H4 (cell line): ENCODE measurements around the gene NME8. TPM values are rescaled to one million over a fixed set of nuclear protein-coding genes. Genes with fewer than 3 reads are reported as not detected.
A peak's percentile ranks its signal among the peaks of the same experiment; 100 is the strongest.

Experiments
- DNase-seq: peaks from one replicate; pipeline ENCODE4 v3.0.0-alpha.2; 2015; ENCODE audit warnings: low spot score
- total RNA-seq: library from RNA; depleted of rRNA; stranded (reverse); fragments of >200 nt; shearing (Covaris generic); gene quantifications from 2 replicates; pipeline ENCODE4 v1.2.3, GENCODE V29; 2014; rRNA removed

The NME8 gene
- total RNA-seq, 1 experiment from 2014 or later = not detected

DNA sequence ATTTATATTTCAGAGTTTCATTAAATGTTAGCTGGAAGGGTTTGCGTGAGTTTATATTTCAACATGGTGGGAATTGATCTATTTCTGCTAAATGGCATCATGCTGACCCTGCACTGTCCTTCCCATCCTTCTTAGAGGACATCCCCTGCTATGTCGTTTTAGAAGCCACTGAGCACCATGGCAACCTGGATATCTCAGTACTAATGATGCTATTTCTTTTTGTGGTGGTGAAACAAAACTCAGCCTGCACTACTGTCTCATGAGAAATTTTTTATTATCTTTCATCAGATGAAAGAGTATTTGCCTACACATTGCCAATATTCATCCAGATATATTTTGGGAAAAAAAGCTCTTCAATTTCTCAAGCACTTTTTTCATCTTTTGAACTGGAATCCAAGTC is 84.1 kb downstream of the NME8 start:
- DNase-seq = no peak

DNA sequence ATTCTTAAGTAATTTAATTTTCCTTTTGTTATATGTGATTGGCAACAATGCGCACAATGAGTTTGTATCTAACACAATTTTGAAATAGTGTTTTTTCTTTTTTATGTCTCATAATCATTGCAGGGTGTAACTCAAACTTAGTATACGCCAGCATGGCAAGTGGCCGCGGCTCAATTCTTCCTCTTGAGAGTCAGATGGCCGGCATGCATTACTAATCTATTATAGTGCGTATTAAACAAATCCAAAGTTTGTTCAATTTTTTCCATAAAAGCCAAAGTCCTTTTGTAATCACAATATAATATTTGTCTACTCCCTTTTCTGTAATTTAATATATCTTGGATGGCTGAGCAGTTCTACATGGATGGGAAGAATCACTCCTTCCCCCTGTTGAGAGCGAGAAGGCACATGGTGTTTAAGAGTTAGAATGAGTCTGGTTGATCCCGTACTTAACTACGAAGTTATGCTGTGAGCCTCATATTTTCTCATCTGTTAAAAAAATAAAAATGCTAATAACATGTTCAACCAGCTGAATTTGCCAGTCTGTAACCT is 84.7 kb downstream of the NME8 start:
- DNase-seq = no peak

DNA sequence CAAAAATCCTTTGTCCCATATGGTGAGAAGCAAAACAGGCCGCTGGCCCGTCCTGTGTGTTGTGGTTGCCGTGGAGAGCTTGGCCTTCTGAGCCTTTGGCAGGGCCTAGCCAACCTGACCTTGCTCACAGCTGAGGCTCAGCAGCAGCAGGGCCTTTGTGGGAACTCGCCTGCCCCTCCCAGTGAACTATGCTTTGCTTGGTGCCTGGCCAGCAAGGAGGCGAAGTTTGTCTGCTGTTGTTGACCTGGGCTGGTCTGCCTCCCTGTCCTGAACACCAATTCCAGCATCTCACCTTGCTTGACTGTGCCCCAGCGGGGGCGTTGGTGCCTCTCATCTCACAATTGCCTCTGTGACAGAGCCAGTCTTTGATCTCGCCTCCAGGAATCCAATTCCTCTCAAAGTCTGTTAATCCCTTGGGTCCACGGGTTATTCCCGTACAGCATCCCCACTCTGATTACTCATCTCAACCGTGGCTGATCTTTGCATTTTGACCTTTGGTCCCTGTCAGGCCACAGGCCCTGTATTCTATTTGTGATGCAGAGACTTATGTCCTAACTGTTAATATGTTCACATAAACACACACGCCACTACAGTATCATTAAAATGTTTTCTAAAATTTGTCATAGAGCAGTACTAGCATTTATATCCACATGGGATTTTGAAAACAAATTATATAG is 94.7 kb downstream of the NME8 start:
- peak; percentile 62 for DNase-seq

DNA sequence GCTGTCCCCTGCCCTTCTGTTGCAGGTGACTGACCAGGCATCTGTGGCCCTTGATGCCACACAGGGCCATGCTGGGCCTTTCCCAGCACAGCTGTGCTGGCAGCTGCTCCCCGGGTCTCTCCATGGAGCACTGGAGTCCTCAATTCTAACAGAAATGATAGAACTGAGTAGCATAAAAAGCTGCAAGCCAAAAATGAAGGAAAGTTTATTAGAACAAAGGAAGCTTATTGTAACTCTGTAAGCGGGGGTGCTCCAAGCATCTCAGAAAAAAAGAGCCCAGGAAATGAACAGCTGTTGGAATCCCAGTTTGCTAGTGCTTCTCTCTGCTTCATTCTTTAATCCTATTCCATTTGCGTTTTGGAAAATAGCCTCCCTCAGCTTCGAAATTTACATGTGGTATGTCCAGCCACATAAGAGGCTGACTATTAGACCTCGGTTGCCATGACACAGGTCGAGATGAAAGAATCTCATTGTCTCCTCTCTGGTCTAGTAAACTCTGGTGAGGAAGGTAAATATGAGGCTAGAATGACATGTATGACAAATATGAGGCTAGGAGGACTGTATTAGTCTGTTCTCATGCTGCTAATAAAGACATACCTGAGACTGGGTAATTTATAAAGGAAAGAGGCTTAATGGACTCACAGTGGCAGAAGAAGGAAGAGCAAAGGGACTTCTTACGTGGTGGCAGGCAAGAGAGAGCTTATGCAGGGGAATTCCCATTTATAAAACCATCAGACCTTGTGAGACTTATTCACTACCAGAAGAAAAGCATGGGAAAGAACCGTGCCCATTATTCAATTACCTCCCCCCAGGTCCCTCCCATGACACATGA is 95.7 kb downstream of the NME8 start:
- no peak for DNase-seq

DNA sequence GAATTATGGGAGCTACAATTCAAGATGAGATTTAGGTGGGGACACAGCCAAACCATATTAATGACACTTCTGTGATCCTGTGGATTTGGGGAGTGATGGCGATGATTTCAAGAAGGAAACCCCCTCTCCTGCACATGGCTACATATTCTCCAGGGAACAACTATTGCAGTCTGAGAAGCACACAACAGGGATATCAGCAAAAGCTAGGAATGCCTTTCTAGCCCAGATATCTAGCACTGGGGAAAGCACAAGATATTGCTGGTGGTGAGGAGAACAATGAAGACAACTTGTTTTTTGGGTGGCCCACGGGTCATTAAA is 96.3 kb downstream of the NME8 start:
- no peak for DNase-seq

DNA sequence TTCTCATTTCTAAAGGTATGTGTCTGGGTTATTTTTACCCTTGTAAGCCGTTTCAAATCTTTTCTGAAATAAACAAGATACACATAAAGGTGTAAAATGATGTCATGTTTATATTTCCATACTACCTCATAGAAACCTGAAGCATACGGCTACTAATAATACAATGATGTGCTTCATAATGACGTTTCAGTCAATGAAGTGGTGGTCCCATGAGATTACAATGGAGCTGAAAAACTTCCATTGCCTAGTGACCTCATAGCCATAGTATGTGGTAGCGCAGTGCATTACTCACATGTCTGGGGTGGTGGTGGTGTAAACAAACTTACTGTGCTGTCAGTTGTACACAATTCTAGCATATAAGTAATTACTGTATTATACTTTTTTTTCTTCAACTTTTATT is 96.9 kb downstream of the NME8 start:
- DNase-seq = peak; percentile 80

DNA sequence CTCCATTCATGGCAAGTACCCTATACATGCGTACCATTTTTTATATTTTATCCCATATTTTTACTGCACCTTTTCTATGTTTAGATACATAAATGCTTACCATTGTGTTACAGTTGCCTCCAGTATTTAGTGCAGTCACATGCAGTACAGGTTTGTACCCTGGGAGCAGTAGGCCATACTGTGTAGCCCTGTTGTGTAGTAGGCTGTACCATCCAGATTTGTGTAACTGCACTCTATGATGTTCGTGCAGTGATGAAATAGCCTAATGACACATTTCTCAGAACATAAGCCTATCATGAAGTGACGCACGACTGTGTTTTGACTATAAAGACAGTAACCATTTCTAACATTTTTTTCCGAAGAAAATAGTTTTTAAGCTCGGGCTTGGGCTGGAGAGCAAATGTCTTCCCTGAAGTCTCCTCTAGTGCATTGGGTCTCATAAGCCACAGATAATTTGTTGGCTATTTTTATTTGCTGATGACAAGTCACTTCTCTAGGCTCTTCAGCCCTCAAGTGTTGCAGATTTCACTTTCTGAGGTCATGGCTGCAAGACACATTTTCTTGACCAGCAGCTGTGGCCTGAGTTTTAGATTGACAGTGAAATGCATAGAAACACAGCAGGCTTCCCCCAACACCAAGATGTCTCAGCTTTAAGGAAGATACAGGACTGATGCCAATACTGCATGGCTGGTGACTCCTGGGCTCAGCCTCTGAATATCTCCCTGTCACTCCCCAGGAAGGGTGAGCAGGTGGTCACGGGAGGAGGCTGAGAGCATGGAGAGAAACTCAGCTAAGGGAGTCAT is 98.9 kb downstream of the NME8 start:
- DNase-seq = no peak

DNA sequence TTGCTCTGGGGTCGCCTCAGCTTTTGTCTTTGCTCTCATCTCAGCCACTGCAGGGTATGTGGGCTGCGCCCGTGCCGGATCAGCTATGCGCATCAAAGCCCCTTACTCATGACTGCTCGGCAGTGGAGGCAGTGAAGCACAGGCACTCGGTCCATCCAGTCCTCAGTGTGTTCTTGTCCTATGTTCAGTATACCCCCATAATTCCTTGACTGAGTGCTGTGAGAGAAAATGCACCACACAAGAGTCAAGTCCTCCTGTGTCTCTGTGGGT is 99.5 kb downstream of the NME8 start:
- DNase-seq = no peak

Other genes with a start within 250 kb of the NME8 start
- not detected in 2 replicates for gene GPR141, start 164.8 kb upstream of the NME8 start, total RNA-seq
- 8.3 and 10.3 TPM in 2 replicates for gene SFRP4, start 68.2 kb downstream of the NME8 start, total RNA-seq
- 224 and 226 TPM in 2 replicates for gene EPDR1, start 72.0 kb downstream of the NME8 start, total RNA-seq